GM21447 (cell line): ENCODE measurements around the gene PLCXD3.
"Not testable (repeated sequence)": the region's sequence is repeated elsewhere in the genome, so short reads cannot be mapped to it uniquely, and the experiment has no call there.

ENCODE experiments used
- ATAC-seq: cut with Tn5 transposase; IDR thresholded peaks from one replicate; pipeline ENCODE4 v1.9.1; 2021; ENCODE audit not compliant: unreplicated experiment

PLCXD3 gene

DNA sequence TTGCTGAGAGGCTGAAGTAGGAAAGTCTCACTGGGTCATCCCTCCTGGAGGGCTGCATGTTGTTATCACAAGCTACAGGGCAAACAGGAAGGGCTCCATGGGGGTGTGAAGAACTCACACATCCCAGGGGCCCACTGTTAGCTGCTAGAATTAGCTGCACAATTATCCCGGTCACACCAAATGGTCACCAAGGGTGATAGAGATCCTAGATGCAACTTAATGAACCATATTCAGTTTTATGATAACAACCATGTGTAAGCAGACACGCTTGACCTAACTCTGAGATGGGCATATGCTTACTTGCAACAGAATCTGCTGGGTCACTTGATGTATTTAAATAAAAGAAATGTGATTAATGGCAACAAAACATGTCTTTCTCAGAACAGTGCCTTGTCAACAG, 153.6 kb downstream of the PLCXD3 start:
- no peak for ATAC-seq

- no peak for ATAC-seq
These were observed 160.6 kb downstream of the PLCXD3 start for GRCh38 chr5:41349846-41350245.

DNA sequence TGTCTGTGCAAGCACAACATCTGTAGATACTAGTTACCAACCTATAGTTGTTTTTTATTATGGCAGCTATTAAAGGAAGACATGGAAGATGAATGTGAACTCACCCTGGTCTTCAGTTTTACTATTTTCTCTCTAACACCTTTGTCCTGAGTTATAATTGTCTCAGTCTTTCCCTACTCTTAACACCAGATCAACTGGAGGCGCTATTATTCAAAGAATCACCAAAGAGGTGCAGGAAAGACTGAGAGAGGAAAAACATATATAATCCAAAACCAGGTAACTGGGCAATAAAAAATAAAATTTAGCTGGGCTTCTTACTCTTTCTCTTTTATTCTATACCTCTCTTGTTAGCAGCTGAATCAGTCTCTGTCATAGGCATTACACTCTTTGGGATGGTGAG, 162.8 kb downstream of the PLCXD3 start:
- no peak for ATAC-seq

DNA sequence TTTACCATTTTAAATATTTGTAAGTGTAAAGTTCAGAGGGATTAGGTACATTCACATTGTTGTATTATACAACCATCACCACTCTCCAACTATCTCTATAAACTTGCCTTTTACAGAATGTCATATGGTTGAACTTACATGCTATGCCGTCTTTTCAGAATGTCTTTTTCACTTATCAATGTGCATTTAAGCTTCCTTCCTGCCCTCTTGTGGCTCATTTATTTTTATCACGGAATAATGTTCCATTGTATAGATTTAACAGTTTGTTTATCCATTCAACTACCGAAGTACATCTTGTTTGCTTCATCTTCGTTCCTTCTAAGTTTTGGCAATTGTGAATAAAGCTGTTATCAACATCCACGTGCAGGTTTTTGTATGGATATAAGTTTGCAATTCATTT, 163.8 kb downstream of the PLCXD3 start:
- no peak for ATAC-seq

GRCh38 chr5:41345295-41345694, 165.1 kb downstream of the PLCXD3 start:
- ATAC-seq: no peak

DNA sequence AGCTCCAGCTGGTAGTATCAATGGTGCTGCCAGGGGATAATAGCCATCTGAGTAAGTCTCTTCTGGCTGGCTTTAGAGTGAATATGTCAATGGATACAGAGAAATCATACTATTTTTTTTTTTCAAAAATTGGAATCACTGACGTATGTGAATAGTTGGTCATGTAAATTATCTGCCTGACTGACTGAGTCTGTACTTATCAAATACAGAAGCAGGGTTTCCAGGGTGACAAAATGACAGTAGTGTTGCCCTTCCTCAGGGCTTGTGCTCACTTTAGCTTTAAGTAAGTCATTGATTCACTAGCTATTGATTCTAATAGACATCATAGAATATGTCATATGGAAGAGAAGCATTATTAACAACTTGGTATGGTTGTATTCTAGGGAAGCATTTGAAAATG, 171.1 kb downstream of the PLCXD3 start:
- ATAC-seq: no peak

DNA sequence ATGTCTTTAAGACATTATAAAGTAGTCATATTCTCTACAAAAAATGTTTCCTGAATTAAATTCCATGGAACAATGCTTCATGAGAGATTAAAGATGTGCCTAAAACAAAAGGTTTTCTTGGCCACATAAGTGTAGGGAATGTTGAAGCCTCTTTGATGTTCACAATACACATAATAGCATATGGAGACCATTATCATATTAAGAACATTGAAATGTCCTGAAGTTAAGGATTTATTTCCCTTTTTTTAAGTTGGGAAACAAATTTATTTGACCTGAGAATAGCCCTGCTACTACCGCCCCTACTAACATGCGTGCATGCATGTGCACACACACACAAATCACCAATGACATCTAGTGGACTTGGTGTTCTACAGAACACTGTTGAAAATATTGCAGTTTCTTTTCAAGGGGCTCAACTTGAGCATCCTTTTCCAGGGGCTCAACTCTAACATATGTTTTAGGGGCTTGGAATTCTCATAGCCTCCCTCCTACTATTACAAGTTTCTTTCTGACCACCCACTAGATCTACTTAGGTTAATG, 172.2 kb downstream of the PLCXD3 start:
- ATAC-seq: no peak

DNA sequence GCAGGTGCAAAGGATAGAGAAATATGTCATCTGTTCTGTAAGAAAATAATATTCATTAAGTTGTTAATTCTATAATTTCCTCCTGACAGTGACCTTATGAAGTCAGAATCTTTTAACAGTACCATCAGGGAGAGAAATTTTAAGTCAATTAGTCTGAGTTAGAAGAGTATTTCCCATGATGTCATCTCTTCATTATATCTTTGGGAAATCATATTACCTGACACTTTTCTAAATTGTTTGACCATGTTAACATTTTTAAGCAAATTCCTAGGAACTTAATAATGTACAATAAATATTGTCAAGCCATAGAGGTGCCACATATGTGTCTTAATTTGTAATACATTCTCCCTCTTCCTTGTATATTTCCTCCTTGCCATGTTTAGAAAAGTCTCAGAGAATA, 172.7 kb downstream of the PLCXD3 start:
- no peak for ATAC-seq

DNA sequence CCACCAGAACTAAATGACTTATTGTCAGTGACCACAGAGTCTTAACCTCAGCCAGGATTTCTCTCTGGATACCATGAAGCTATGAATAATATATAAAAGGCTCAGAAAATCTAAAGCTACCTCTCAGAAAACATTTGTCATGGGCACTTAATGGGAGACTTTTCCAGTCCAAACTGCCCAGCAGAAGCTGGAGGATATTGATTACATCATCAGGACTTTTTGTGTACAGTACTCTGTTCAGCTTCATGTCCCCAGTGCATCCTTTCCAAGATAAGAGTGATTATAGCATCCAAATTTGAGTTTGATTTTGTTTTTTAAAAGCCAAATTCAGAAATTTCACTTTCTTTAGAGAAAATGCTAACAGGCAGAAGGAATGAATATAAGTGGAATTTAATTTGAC, 173.2 kb downstream of the PLCXD3 start:
- no peak for ATAC-seq

- ATAC-seq: no peak
These were observed 173.9 kb downstream of the PLCXD3 start for GRCh38 chr5:41336471-41336870.

- ATAC-seq: no peak
These were observed 174.7 kb downstream of the PLCXD3 start for GRCh38 chr5:41335596-41336181.

DNA sequence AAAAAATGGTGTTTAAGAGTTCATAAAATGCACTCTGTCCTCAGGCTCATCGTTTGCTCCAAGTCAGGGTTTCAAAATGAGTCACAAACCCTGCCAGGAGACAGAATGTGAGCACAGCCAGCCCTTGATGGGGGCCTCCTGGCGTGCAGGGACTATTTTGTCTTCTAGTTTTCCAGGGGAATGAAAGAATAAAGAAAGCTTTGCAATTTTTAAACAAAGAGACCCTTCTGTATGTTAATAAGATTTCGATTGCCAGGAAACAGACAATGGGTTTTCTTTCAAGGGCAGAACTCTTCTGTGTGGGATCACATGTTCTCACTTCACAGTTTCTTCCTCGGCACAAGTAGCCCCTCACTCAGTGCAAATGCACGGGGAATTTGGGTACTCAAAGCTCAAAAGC, 175.6 kb downstream of the PLCXD3 start:
- no peak for ATAC-seq

- no peak for ATAC-seq
These were observed 176.2 kb downstream of the PLCXD3 start for GRCh38 chr5:41334221-41334620.

DNA sequence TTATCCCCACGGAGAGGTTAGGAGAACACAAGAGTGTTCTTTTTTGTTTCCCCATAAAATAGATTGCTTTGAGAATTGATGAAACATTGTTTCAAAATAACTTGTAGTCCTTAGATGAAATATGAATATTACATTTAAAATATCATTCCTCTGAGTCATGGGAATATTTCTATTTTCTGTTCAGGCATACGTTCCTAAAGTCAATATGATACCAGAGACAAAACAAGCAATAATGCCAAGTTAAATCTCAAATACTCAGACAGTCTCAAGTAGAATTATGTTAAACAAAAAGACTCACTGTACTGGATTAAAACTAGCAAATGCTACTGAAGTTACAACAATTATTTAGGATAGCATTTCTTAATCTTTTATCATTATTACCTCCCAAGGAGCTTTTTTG, 185.3 kb downstream of the PLCXD3 start:
- no peak for ATAC-seq

DNA sequence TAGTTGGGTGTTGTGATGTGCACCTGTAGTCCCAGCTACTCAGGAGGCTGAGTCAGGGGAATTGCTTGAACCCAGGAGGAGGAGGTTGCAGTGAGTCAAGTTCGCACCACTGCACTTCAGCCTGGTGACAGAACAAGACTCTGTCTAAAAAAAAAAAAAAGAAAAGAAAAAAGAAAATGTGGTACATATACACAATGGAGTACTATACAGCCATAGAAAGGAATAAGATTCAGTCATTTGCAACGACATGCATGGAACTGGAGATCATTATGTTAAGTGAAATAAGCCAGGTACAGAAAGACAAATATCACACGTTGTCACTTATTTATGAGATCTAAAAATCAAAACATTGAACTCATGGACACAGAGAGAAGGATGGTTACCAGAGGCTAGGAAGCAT, 187.6 kb downstream of the PLCXD3 start:
- not testable (repeated sequence) for ATAC-seq

DNA sequence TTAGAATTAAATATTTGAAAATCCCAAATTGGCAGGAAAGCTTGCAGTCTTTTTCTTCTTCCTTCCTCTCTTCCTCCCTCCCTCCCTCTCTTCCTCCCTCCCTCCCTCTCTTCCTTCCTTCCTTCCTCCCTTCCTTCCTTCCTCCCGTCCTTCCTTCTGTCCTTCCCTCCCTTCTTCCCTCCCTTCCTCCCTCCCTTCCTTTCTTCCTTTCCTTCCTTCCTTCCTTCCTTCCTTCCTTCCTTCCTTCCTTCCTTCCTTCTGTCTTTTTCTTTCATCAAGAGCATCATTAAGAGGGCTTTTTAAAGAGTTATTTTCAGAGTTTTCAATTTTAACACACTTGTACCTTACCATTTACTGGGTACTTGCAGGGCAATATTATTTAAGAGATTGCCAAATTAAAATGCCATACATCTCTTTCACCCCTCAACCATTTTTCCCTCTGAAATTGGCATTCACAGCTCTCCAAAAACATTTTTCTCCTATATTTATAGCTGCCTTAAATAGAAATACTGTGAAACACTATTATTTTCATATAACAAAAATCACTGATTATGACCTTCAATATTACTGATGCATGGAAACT, 197.8 kb downstream of the PLCXD3 start:
- no peak for ATAC-seq

DNA sequence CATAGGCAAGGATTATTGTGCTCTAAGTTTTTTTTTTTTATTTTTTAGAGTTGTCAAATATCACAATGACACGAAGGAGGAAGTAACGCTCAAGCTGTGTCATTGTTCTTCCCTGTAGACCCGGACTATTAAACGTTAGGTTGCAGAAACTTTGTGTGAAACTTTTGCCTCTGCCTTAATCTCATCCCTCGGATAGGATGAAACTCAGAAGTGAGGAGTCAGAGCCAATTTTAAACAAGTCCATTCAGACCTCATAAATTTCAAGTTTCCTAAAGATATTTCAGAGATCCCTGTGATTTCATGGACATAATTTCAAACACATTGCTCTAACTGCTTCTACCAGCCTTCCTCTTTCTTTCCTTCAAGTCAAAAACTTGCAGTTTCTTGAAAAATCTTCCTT, 198.3 kb downstream of the PLCXD3 start:
- no peak for ATAC-seq

GRCh38 chr5:41309275-41309674, 201.1 kb downstream of the PLCXD3 start:
- no peak for ATAC-seq

GRCh38 chr5:41306005-41306404, 204.4 kb downstream of the PLCXD3 start:
- ATAC-seq: no peak

- ATAC-seq: no peak
These were observed 205.3 kb downstream of the PLCXD3 start for GRCh38 chr5:41305056-41305455.

DNA sequence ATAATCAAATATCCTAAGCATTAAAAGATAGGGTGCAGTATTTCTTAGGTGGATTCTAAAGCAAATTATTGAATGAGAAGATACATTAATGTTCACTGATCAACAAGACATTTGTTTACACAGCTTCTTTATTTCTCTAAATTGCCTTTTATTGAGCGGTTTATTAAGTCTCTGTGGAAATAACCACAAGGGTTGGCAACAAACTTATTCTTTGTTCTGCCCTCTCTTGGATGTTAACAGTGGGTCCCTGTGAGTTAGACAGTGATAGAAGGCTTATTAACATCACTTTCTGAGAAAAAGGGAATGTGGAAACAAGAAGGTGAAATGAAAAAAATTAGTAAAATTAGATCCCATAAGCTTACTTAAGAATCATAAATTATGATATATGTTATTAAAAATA, 214.3 kb downstream of the PLCXD3 start:
- no peak for ATAC-seq

GRCh38 chr5:41291323-41291722, 219.1 kb downstream of the PLCXD3 start:
- ATAC-seq: no peak

GRCh38 chr5:41290810-41291209, 219.6 kb downstream of the PLCXD3 start:
- ATAC-seq: no peak
